Caco-2 (cell line): ENCODE measurements around the gene ADAMTS2. TPM values are rescaled to one million over a fixed set of nuclear protein-coding genes. Genes with fewer than 3 reads are reported as not detected.
A peak's percentile ranks its signal among the peaks of the same experiment; 100 is the strongest.

Experiments used
- BruUV-seq: library from RNA; stranded (reverse); fragments of 400-500 nt; replicated peaks from 2 replicates; lab custom pipeline; 2021; lab: Mats Ljungman, UMichigan
- CTCF ChIA-PET: fragments of 300-600 bp; sonication (Branson Sonifier 250); formaldehyde crosslinking; loops from one replicate; lab custom pipeline; 2022; ENCODE audit warnings: antibody characterized with exemption; lab: Charles Lee
- POLR2A ChIA-PET: fragments of 300-600 bp; sonication (Branson Sonifier 250); formaldehyde crosslinking; loops from one replicate; lab custom pipeline; 2022; ENCODE audit warnings: antibody characterized with exemption; lab: Charles Lee
- DNase-seq, 2 experiments: peaks; one replicate each; pipeline versions ENCODE4 v3.0.0 to v3.0.0-alpha.2; 2020 to 2022
- H3K27me3 ChIP-seq: replicated peaks from 2 replicates; pipeline ENCODE4 v1.6.0; 2011; ENCODE audit warnings: low read length; ENCODE audit not compliant: control insufficient read depth, insufficient read depth
- H3K36me3 ChIP-seq: 2 replicates; pipeline ENCODE4 v1.5.1; 2011; ENCODE audit warnings: low read length; ENCODE audit not compliant: control insufficient read depth, insufficient read depth
- H3K4me1 ChIP-seq: fragments of 250-450 bp; sonication (Bioruptor Pico); 2 replicates; pipeline ENCODE4 v1.5.1; 2020; ENCODE audit warnings: mild to moderate bottlenecking
- H3K4me3 ChIP-seq: 2 replicates; pipeline ENCODE4 v1.5.1; 2011; ENCODE audit warnings: low read depth, mild to moderate bottlenecking, control low read depth, low read length
- H3K9me3 ChIP-seq: fragments of 250-450 bp; sonication (Bioruptor Pico); 2 replicates; pipeline ENCODE4 v1.5.1; 2020; ENCODE audit warnings: mild to moderate bottlenecking, moderate library complexity
- H3K27ac Mint-ChIP-seq: one replicate; pipeline ENCODE4 v1.8.0; 2022; ENCODE audit warnings: mixed read lengths; ENCODE audit not compliant: unreplicated experiment
- H3K27me3 Mint-ChIP-seq: one replicate; pipeline ENCODE4 v1.8.0; 2022; ENCODE audit warnings: mixed read lengths; ENCODE audit not compliant: insufficient read depth, unreplicated experiment
- H3K36me3 Mint-ChIP-seq: one replicate; pipeline ENCODE4 v1.8.0; 2022; ENCODE audit warnings: mild to moderate bottlenecking, mixed read lengths; ENCODE audit not compliant: insufficient read depth, unreplicated experiment
- H3K4me1 Mint-ChIP-seq: one replicate; pipeline ENCODE4 v1.8.0; 2022; ENCODE audit warnings: low read depth, mixed read lengths; ENCODE audit not compliant: unreplicated experiment
- H3K4me3 Mint-ChIP-seq: one replicate; pipeline ENCODE4 v1.8.0; 2022; ENCODE audit warnings: mild to moderate bottlenecking, moderate library complexity, mixed read lengths; ENCODE audit not compliant: unreplicated experiment
- H3K9me3 Mint-ChIP-seq: one replicate; pipeline ENCODE4 v1.8.0; 2022; ENCODE audit warnings: mixed read lengths; ENCODE audit not compliant: unreplicated experiment
- CTCF ChIP-seq, 2 experiments: fragments of 200-600 bp in 1 of 2; IDR thresholded peaks; 1 replicate in 1 of 2; 2 replicates in 1 of 2; pipeline versions ENCODE4 v1.5.1 to v1.8.0; 2011 to 2022; ENCODE audit warnings: antibody characterized with exemption in 1 of 2, control low read depth in 1 of 2, inconsistent platforms in 1 of 2, low read depth in 1 of 2, low read length in 1 of 2, mild to moderate bottlenecking in 1 of 2, moderate library complexity in 1 of 2; ENCODE audit not compliant: insufficient read depth in 1 of 2, severe bottlenecking in 1 of 2, unreplicated experiment in 1 of 2
- intact Hi-C: fragments of 100-400 bp; cut with micrococcal nuclease; formaldehyde crosslinking; loops from one replicate; pipeline ENCODE4 v1.10.0; 2022; ENCODE audit not compliant: unreplicated experiment
- total RNA-seq: library from RNA; stranded (reverse); gene quantifications from 2 replicates; pipeline ENCODE4 v1.2.3, GENCODE V29; 2022

Gene ADAMTS2
- total RNA-seq, 1 experiment from 2014 or later: 0.05 TPM

GRCh38 chr5:179257176-179257682 is 88.0 kb downstream of the ADAMTS2 start:
- ChIA-PET POLR2A (no interaction called here), CTCF (interaction anchor here (0.6 kb wide), 1 partner anchor 17 kb away, joined by 6 read pairs; no protein-coding TSS in a partner anchor)
- H3K9me3 ChIP-seq: no peaks in the 10 kb centered on the region
- no peak overlapping the region for H3K4me3 ChIP-seq
- H3K27me3 ChIP-seq: no peaks in the 10 kb centered on the region
- no peaks in the 10 kb centered on the region for H3K36me3 Mint-ChIP-seq
- peaks cover 10% of the 10 kb centered on the region for H3K9me3 Mint-ChIP-seq
- H3K27ac Mint-ChIP-seq: no peak overlapping the region
- no peak for TF ChIP-seq CTCF (IDR thresholded peaks at IDR 0.05; ENCODE audit: insufficient read depth in 1 of 2, low read depth in 1 of 2, low read length in 1 of 2, severe bottlenecking in 1 of 2, unreplicated experiment in 1 of 2)
- intact Hi-C loops: no loop called here
- H3K4me3 Mint-ChIP-seq: no peak overlapping the region
- H3K27me3 Mint-ChIP-seq: no peaks in the 10 kb centered on the region
- BruUV-seq: no TSS peak
- H3K4me1 ChIP-seq: no peaks in the 10 kb centered on the region
- no peaks in the 10 kb centered on the region for H3K36me3 ChIP-seq
- peak in 1 of 2 experiments; percentile 26 for DNase-seq
- no peaks in the 10 kb centered on the region for H3K4me1 Mint-ChIP-seq

- H3K4me3 ChIP-seq: no peak overlapping the region
- intact Hi-C loops: no loop called here
- POLR2A ChIA-PET: no interaction called here
- peak in 1 of 2 experiments; percentile 20 for DNase-seq
- no peaks in the 10 kb centered on the region for H3K27me3 Mint-ChIP-seq
- H3K36me3 ChIP-seq: no peaks in the 10 kb centered on the region
- H3K9me3 Mint-ChIP-seq: peaks cover 10% of the 10 kb centered on the region
- BruUV-seq: no TSS peak
- no peaks in the 10 kb centered on the region for H3K4me1 ChIP-seq
- H3K27me3 ChIP-seq: no peaks in the 10 kb centered on the region
- no peaks in the 10 kb centered on the region for H3K9me3 ChIP-seq
- CTCF ChIA-PET: no interaction called here
- H3K4me3 Mint-ChIP-seq: no peak overlapping the region
- H3K36me3 Mint-ChIP-seq: no peaks in the 10 kb centered on the region
- TF ChIP-seq CTCF (IDR thresholded peaks at IDR 0.05; ENCODE audit: insufficient read depth in 1 of 2, low read depth in 1 of 2, low read length in 1 of 2, severe bottlenecking in 1 of 2, unreplicated experiment in 1 of 2): no peak
- H3K27ac Mint-ChIP-seq: no peak overlapping the region
- no peaks in the 10 kb centered on the region for H3K4me1 Mint-ChIP-seq
These were observed 88.7 kb downstream of the ADAMTS2 start for GRCh38 chr5:179256328-179257175.

- H3K4me1 ChIP-seq: no peaks in the 10 kb centered on the region
- H3K4me3 ChIP-seq: no peak overlapping the region
- H3K9me3 ChIP-seq: no peaks in the 10 kb centered on the region
- DNase-seq: peak in 1 of 2 experiments; percentile 13
- intact Hi-C loops: no loop called here
- TF ChIP-seq CTCF (IDR thresholded peaks at IDR 0.05; ENCODE audit: insufficient read depth in 1 of 2, low read depth in 1 of 2, low read length in 1 of 2, severe bottlenecking in 1 of 2, unreplicated experiment in 1 of 2): no peak
- Mint-ChIP-seq H3K4me1 (no peaks in the 10 kb centered on the region), H3K4me3 (no peak overlapping the region), H3K36me3 (no peaks in the 10 kb centered on the region), H3K9me3 (peaks cover 10% of the 10 kb centered on the region), H3K27ac (no peak overlapping the region), H3K27me3 (no peaks in the 10 kb centered on the region)
- no TSS peak for BruUV-seq
- no peaks in the 10 kb centered on the region for H3K27me3 ChIP-seq
- POLR2A ChIA-PET: no interaction called here
- CTCF ChIA-PET: no interaction called here
- H3K36me3 ChIP-seq: no peaks in the 10 kb centered on the region
These were observed 89.5 kb downstream of the ADAMTS2 start for GRCh38 chr5:179255527-179256327.
